Ectodermal cell (in vitro differentiated cells): ENCODE data around the gene TDRD1.

Source experiments
- H3K27ac ChIP-seq: 2 replicates; pipeline ENCODE4 v1.7.0; 2013; ENCODE audit warnings: mild to moderate bottlenecking, low read depth, low read length; ENCODE audit not compliant: insufficient read depth, poor library complexity, severe bottlenecking
- H3K27me3 ChIP-seq: 2 replicates; pipeline ENCODE4 v1.7.0; 2013; ENCODE audit warnings: mild to moderate bottlenecking, low read length; ENCODE audit not compliant: insufficient read depth, control insufficient read depth, poor library complexity, severe bottlenecking
- H3K36me3 ChIP-seq: one replicate; pipeline ENCODE4 v1.7.0; 2013; ENCODE audit warnings: low read length; ENCODE audit not compliant: control insufficient read depth, insufficient read depth
- H3K4me1 ChIP-seq: one replicate; pipeline ENCODE4 v1.7.0; 2013; ENCODE audit warnings: low read length; ENCODE audit not compliant: control insufficient read depth, insufficient read depth
- H3K4me3 ChIP-seq: 2 replicates; pipeline ENCODE4 v1.7.0; 2013; ENCODE audit warnings: low read depth, low read length, control low read depth; ENCODE audit not compliant: insufficient read depth
- H3K9me3 ChIP-seq: 2 replicates; pipeline ENCODE4 v1.7.0; 2013; ENCODE audit warnings: mild to moderate bottlenecking, low read length, moderate library complexity; ENCODE audit not compliant: control insufficient read depth
- whole genome bisulfite sequencing, 2 experiments: methylation state at CpG; one replicate each; pipeline ENCODE4 v1.1.7; 2013; ENCODE audit warnings: missing lambda C conversion rate in 2 of 2; 5-methylcytosine and 5-hydroxymethylcytosine counted together

Gene TDRD1

DNA sequence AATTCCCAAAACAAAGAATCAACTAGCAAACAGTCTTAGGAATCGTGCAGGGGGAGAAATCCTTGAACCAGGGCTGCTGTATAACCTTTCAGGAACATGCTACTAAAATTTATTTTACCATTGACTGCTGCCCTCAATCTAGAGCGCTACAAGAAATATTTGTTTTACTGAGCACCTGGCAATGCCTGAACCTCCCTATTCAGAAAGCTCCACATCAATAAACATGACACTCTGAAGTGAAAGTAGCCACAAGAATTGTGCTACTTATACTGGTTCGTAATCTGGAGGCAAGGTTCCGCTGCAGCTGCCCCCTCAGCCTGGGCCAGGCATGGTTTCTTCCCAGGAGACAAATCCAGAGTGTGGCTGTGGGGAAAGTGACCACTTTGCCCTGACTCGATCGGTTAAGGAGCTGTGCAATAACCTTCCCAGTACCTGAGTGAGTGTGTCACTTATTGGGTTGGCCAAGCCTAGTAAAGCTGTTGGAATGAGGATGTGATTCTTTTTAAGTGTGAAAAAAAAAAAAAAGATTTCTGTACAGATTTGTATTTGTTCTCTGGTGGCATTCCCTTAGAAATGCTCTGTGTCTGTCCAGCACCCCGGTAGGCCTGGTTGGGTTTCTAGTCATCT is 67.6 kb downstream of the TDRD1 start:
- H3K27ac ChIP-seq = no peak overlapping the region
- no peaks in the 10 kb centered on the region for H3K36me3 ChIP-seq
- H3K27me3 ChIP-seq = peaks cover 16% of the 10 kb centered on the region
- peaks cover 9% of the 10 kb centered on the region for H3K4me1 ChIP-seq
- no peak overlapping the region for H3K4me3 ChIP-seq
- WGBS, 2 experiments = 94 to 95% methylated on average over 7 of the region's 7 CpGs
- no peaks in the 10 kb centered on the region for H3K9me3 ChIP-seq

DNA sequence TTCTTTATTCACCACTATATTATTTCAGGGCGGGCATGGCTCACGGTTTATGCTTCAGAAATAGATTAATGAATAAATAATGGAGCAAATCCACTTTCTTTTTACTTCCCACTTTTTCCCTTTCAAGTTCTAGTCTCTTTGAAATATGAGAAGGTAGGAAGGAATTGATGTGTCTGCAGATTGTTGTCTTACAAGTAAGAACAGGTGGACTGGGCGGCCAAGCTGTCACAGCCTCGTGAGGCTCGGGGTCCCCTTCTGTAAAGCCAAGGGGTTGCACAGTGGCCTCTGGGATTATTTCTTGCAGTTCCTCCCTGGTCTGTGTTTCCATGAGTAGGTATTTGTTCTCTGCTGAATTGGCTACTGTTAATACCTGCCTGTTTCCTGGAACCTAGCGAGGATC is 71.1 kb downstream of the TDRD1 start:
- Histone ChIP-seq H3K9me3 (no peaks in the 10 kb centered on the region), H3K27me3 (no peaks in the 10 kb centered on the region), H3K4me3 (no peak overlapping the region)

DNA sequence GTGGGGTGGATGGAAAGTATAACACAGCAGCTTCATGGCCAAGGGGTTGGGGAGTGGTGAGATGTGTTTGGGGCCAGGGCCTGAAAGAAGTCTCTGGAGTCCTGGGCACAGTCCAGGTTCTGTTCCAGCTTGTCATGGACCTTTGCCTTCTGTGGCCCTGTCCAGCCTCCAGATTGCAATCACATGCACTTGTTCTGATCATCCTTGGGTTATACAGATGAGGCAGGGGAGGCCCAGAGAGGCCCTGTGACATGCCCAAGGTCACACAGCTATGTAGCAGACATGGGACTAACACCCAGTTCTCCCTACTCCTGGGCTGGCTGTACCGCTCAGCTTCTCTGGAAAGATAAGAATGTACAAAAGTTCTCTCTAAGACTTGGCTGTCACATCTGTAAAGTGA is 71.6 kb downstream of the TDRD1 start:
- no peaks in the 10 kb centered on the region for H3K9me3 ChIP-seq
- 81 to 89% methylated on average over 1 of the region's 1 CpG for WGBS, 2 experiments
- H3K4me1 ChIP-seq = no peaks in the 10 kb centered on the region
- H3K4me3 ChIP-seq = no peak overlapping the region
- no peak overlapping the region for H3K27ac ChIP-seq
- no peaks in the 10 kb centered on the region for H3K27me3 ChIP-seq
- no peaks in the 10 kb centered on the region for H3K36me3 ChIP-seq

More for the DNA sequence above, 71.1 kb downstream of the TDRD1 start:
- Histone ChIP-seq H3K4me1 (peaks cover 5% of the 10 kb centered on the region), H3K27ac (no peak overlapping the region), H3K36me3 (no peaks in the 10 kb centered on the region)
- 97 to 98% methylated on average over 4 to 6 of the region's 6 CpGs for WGBS, 2 experiments

DNA sequence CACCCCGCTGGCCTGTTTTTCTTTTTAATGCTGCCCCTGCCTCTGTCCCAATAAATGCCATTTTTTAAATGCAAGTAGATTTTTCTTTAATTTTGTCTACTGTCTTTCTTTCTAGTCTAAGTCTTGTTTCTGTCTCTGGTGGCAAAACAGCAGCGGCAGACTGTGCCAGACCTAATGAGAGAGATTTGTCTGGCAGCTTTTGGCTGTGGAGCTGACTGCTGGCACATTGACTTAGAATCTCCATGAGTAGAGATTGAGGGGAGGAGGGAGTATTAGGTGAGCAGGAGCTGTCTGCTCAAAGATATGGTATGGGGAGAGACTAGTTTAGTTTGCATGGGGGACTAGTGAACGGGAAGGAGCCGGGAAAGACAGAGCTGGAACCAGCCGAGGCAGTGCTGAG is 72.9 kb downstream of the TDRD1 start:
- Histone ChIP-seq H3K36me3 (no peaks in the 10 kb centered on the region), H3K27ac (no peak overlapping the region)
- 92 to 95% methylated on average over 5 of the region's 5 CpGs for WGBS, 2 experiments

DNA sequence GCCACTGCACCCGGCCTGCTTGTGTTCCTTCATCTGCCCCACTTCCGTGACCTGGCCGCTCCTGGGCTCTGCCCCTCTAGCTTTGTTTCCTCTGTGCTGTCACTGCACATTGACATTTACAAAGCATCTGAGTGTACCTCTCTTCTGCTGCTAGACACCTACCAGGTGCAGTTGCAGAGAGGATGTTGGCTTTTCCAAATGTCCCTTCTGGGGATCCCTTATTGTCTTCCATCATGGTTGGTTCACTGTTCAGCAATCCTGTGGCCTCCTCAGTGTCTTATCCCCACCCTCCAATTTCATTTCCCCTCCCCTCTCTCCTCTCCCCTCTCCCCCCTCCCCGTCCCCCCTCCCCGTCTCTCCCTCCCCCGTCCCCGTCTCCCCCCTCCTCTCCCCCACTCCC is 73.7 kb downstream of the TDRD1 start:
- Histone ChIP-seq H3K27me3 (no peaks in the 10 kb centered on the region), H3K27ac (no peak overlapping the region), H3K4me3 (no peak overlapping the region), H3K4me1 (no peaks in the 10 kb centered on the region), H3K9me3 (no peaks in the 10 kb centered on the region), H3K36me3 (no peaks in the 10 kb centered on the region)
- WGBS, 2 experiments = 91 to 94% methylated on average over 3 of the region's 7 CpGs

More for the DNA sequence above, 72.9 kb downstream of the TDRD1 start:
- no peaks in the 10 kb centered on the region for H3K27me3 ChIP-seq
- no peaks in the 10 kb centered on the region for H3K9me3 ChIP-seq
- H3K4me1 ChIP-seq = no peaks in the 10 kb centered on the region
- no peak overlapping the region for H3K4me3 ChIP-seq

DNA sequence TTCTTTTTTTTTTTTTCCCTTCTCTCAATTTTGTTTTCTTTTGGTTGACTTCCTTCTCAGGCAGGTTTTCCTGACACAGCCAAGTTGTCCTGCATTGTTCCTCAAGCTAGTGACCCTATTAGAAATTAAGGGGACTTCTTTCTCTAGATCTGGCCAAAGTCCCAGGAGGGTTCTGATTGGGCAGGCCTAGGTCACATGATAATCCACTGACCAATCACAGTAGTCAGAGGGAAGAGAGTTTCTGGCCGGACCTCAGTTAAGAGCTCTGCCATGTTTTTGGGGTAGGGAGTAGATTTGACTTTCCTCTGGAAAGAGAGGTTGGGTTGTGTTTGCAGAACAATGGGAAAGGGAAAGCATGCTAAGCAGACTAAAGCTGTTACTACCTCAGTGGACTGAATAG is 76.1 kb downstream of the TDRD1 start:
- WGBS, 2 experiments = 88 to 100% methylated on average over 1 of the region's 1 CpG
- no peak overlapping the region for H3K27ac ChIP-seq
- no peaks in the 10 kb centered on the region for H3K9me3 ChIP-seq
- H3K4me1 ChIP-seq = no peaks in the 10 kb centered on the region
- no peak overlapping the region for H3K4me3 ChIP-seq
- no peaks in the 10 kb centered on the region for H3K36me3 ChIP-seq
- H3K27me3 ChIP-seq = no peaks in the 10 kb centered on the region

DNA sequence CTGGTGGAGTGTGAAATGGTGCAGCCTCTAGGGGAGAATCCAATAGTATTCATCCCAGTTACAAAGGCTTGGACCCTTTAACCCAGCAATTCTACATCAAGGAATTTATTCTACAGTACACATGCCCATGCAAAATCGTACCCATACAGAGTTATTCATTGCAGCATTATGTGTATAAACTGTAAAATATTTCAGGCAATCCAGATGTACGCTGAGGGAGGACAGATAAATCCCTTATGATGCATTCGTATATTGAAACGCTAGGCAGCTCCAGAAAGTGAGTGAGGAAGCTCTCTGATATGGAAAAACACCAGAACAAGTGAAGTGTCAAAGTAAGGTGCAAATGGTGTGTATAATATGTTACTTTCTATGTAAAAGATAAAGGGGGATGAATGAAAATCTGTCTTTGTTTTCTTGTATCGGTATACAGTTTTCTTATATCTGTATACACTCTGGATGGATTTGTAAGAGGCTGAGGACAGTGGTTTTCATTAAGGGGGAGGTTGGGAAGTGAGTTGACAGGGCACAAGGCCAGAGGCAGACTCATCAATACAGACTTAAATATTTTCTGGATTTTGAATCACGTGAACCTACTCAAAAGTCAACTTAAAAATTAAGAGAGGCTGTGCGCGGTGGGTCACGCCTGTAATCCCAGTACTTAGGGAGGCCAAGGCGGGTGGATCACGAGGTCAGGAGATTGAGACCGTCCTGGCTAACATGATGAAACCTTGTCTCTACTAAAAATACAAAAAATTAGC is 77.0 kb downstream of the TDRD1 start:
- no peaks in the 10 kb centered on the region for H3K36me3 ChIP-seq
- H3K4me3 ChIP-seq = no peak overlapping the region
- 90 to 93% methylated on average over 12 of the region's 12 CpGs for WGBS, 2 experiments
- no peaks in the 10 kb centered on the region for H3K4me1 ChIP-seq
- no peaks in the 10 kb centered on the region for H3K9me3 ChIP-seq
- no peaks in the 10 kb centered on the region for H3K27me3 ChIP-seq
- H3K27ac ChIP-seq = no peak overlapping the region

DNA sequence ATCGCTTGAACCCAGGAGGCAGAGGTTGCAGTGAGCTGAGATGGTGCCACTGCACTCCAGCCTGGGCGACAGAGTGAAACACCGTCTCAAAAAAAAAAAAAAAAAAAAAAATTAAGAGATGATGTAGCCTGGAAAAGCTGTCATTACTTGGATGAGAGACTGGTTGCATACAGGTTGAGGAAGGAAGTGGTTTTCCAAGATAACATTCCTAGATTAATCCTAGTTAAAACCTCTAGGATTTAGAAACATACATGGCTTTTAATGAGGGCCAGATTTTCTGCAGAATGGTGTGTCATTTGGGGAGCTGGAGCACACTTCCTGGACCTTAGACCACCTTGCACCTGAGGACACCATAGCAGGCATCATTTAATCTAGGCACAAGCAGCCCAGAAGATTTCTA is 77.7 kb downstream of the TDRD1 start:
- H3K36me3 ChIP-seq = no peaks in the 10 kb centered on the region
- WGBS, 2 experiments = 91 to 93% methylated on average over 3 of the region's 3 CpGs
- no peak overlapping the region for H3K27ac ChIP-seq
- H3K9me3 ChIP-seq = no peaks in the 10 kb centered on the region
- no peak overlapping the region for H3K4me3 ChIP-seq
- no peaks in the 10 kb centered on the region for H3K27me3 ChIP-seq
- H3K4me1 ChIP-seq = no peaks in the 10 kb centered on the region

DNA sequence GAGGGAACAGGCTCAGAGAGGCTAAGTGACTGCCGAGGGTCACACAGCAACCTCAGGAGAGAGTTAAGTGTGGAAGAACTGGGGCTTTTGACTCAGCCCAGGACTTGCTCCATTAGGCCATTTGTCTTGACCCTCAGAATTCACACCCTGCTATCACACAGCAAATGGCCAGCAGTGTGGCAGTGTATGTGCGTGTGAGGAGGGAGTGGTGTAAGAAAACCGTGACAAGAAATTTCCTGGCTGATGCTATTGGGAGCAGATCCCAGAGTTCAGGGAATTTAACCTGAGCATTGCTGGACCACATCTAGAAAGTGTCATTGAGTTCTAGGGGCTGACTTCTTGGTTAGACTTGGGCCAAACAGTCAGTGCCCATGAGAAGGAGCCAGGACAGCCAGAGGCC is 78.3 kb downstream of the TDRD1 start:
- no peaks in the 10 kb centered on the region for H3K9me3 ChIP-seq
- H3K36me3 ChIP-seq = no peaks in the 10 kb centered on the region
- H3K4me3 ChIP-seq = no peak overlapping the region
- H3K27ac ChIP-seq = no peak overlapping the region
- no peaks in the 10 kb centered on the region for H3K27me3 ChIP-seq
- no peaks in the 10 kb centered on the region for H3K4me1 ChIP-seq
- 88 to 90% methylated on average over 3 of the region's 3 CpGs for WGBS, 2 experiments

DNA sequence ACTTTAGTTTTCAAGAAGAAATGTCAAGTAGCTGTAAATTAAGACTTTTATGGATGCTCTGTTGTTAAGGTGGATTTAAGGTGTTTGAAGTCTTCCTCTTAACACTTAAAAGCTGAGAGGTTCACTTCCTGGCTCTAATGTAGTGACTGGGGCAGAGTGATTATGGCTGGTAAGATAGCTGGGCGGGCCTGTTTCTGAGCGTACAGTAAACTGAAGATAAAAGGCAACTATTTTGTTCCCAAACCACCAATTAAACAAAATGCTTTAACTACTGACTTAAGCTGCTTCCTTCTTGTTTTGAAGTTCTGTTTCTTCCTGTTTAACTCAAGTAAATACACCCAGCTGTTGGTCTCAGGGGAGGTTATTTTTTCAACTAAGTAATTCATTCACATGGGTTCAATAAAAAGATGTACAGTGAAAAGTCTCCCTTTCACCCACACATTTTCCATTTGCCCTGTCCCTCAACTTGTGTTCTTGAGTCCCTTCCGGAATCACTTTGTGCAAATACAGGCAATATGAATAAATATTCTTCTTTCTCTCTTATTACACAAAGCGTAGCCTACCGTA is 79.2 kb downstream of the TDRD1 start:
- H3K36me3 ChIP-seq = no peaks in the 10 kb centered on the region
- no peaks in the 10 kb centered on the region for H3K4me1 ChIP-seq
- H3K27me3 ChIP-seq = no peaks in the 10 kb centered on the region
- H3K9me3 ChIP-seq = no peaks in the 10 kb centered on the region
- H3K27ac ChIP-seq = no peak overlapping the region
- WGBS, 2 experiments = 84 to 91% methylated on average over 5 of the region's 5 CpGs
- H3K4me3 ChIP-seq = no peak overlapping the region
